NCI-H2081 treated with DMSO at 0.1 percent for 48 hours (cell line): Measurements from ENCODE around the gene OR13D1.
"Not testable (repeated sequence)": the region's sequence is repeated elsewhere in the genome, so short reads cannot be mapped to it uniquely, and the experiment has no call there.

Experiments
- DNase-seq: peaks from one replicate; lab custom pipeline; 2025; lab: John Stamatoyannopoulos, UW

Gene OR13D1, protein sequence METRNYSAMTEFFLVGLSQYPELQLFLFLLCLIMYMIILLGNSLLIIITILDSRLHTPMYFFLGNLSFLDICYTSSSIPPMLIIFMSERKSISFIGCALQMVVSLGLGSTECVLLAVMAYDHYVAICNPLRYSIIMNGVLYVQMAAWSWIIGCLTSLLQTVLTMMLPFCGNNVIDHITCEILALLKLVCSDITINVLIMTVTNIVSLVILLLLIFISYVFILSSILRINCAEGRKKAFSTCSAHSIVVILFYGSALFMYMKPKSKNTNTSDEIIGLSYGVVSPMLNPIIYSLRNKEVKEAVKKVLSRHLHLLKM

DNA sequence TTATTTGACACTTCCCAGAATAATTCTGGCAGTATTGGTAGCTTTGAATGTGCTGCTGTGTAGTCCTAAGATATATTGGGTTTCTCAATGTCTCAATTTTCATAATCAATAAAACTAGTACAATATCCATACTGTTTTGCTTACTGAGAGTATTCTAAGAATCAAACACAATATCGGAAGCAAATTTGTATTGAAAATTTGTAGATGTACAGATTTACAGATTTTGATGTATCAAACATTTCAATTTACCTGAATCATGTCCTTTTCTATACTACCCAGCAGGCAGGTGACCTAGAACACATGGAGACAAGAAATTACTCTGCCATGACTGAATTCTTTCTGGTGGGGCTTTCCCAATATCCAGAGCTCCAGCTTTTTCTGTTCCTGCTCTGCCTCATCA, at the start of gene OR13D1:
Gene OR13D1 (plus strand): TSS at position 301 of the 400 bp plus-strand sequence. CDS start 0 bp downstream, at position 301.
- DNase-seq: no peak

GRCh38 chr9:104658496-104659195, 35.7 kb upstream of the OR13D1 start:
- DNase-seq: no peak

- DNase-seq: no peak
Measured at GRCh38 chr9:104675611-104676010, 18.7 kb upstream of the OR13D1 start.

- peak; percentile 18 for DNase-seq
Measured at GRCh38 chr9:104682642-104683041, 11.7 kb upstream of the OR13D1 start.

DNA sequence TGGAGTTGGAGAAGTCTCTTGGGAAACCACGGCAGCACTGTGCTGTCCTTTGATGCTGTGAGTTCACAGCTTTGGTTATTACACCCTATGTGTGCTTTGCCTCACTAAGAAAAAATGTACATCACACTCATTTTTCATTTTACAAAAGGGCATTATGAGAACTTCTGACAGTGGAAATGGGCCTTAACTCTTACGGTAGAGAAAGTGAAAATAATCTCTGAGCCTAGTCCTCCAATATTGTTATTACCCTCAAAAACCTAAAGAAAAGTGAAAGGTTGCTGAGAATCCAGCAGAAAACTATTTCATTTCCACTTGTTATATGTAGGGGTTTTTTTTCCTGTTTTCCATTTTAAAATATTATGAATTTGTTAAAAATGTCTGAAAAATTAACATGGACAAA, 8.2 kb upstream of the OR13D1 start:
- no peak for DNase-seq

DNA sequence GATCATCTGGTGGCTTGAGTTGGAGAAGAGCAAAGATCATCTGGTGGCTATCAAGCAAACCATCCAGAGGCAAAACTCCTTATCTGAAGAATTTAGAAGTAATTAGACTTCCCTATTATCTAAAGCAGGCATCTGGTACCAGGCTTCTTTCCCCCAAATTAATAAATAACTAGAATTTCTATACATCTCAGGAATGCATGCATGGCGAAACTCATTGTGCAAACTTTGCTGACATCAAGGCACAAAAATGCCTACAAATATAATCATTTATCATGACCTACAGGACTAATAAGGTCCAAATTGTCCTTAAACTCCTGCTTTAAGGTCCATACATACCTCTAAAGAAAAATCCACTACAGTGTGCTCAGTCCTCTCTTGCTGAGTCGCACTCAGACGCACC, 6.0 kb downstream of the OR13D1 start:
- no peak for DNase-seq

GRCh38 chr9:104708737-104709136, 14.4 kb downstream of the OR13D1 start:
- DNase-seq: not testable (repeated sequence)

GRCh38 chr9:104711604-104712003, 17.3 kb downstream of the OR13D1 start:
- no peak for DNase-seq

DNA sequence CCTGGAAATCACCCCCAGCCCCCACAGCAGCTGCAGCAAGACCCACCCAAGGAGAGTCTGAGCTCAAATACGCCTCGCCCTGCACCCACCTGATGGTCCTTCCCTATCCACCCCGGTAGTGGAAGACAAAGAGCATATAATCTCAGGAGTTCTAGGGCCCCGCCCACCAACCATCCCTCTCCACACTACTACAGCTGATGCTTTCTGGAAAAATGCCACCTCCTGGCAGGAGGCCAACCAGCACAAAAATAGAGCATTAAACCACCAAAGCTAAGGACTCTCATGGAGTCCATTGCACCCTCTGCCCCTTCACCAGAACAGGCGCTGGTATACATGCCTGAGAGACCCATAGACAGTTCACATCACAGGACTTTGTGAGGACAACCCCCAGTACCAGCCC, 30.7 kb downstream of the OR13D1 start:
- no peak for DNase-seq

DNA sequence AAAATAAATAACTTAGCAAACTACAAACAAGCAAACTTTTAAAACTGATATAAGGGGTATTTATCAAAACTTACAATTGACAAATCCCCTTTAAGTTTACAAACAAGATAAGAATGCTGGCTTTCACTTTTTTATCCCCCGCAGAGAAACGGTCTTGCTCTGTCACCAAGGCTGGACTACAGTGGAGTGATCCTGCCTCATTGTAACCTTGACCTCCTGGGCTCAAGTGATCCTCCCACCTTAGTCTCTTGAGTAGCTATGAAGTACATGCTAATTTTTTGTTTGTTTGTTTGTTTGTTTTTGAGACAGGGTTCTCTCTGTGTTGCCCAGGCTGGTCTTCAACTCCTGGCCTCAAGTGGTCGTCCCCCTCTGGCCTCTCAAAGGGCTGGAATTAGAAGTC, 44.1 kb downstream of the OR13D1 start:
- DNase-seq: no peak

GRCh38 chr9:104740621-104741020, 46.3 kb downstream of the OR13D1 start:
- DNase-seq: no peak

DNA sequence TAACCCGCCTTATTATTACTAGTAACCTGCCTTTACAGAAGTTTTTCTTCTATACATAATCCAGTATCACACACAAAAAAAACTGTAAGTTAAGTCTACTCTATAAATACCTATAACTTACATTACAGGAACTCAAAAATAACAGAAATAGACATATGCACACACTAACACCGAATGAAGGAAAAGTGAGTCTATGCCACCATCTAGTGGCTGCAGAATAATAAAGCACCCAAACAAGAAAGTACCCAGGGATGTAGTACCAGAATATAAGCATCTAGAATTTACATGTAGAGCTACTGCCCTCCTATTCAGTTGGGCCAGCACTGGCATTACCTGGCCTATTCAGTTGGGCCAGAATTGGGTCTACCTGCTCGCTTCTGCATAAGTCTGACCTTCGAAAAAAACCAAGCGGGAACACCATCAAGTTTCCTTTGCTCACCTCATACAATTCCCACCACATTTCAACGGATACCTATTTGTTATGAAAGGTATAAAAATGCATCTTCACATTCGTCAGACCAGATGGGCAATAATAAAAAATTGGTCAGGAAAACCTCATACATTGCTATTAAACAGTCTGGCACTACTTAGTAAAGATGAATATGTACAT, 49.2 kb downstream of the OR13D1 start:
- peak; percentile 36 for DNase-seq
